K562 (cell line): ENCODE results near the gene RTL10. TPM values are rescaled to one million over a fixed set of nuclear protein-coding genes. Genes with fewer than 3 reads are reported as not detected.
A peak's percentile ranks its signal among the peaks of the same experiment; 100 is the strongest.

Source experiments
- FOXJ2 ChIP-seq: fragments of 200-800 bp; sonication (Bioruptor generic); IDR thresholded peaks from 2 replicates; pipeline ENCODE4 v1.6.1; 2016; ENCODE audit warnings: missing genetic modification characterization, missing compliant biosample characterization
- GABPB2 ChIP-seq: fragments of 250-450 bp; sonication (Bioruptor Pico); conservative IDR thresholded peaks from 2 replicates; pipeline ENCODE4 v1.5.1; 2021; ENCODE audit warnings: mild to moderate bottlenecking
- JUNB ChIP-seq: fragments of 450-650 bp; formaldehyde crosslinking; conservative IDR thresholded peaks from 2 replicates; pipeline ENCODE4 v1.4.0; 2020; ENCODE audit warnings: mild to moderate bottlenecking
- LCOR ChIP-seq: sonication (generic); formaldehyde crosslinking; IDR thresholded peaks from 2 replicates; pipeline ENCODE4 v1.8.0; 2022; ENCODE audit warnings: mild to moderate bottlenecking, missing genetic modification reagents
- MAFK ChIP-seq: IDR thresholded peaks from 2 replicates; pipeline ENCODE4 v1.6.1; 2011; ENCODE audit warnings: low read length, improper control_type of control experiment
- MEF2A ChIP-seq: IDR thresholded peaks from 2 replicates; pipeline ENCODE4 v1.6.1; 2011; ENCODE audit warnings: low read depth, mild to moderate bottlenecking, low read length, moderate library complexity; ENCODE audit not compliant: control insufficient read depth
- OTX1 ChIP-seq: fragments of 450-650 bp; formaldehyde crosslinking; IDR thresholded peaks from 2 replicates; pipeline ENCODE4 v1.4.0; 2022; ENCODE audit warnings: mild to moderate bottlenecking
- RBBP5 ChIP-seq: fragments of 200-600 bp; sonication (generic); IDR thresholded peaks from 2 replicates; pipeline ENCODE4 v1.6.1; 2012; ENCODE audit warnings: borderline replicate concordance, mild to moderate bottlenecking, low read length, control low read depth, inconsistent platforms; ENCODE audit not compliant: insufficient read depth, poor library complexity, severe bottlenecking
- RBM22 ChIP-seq: fragments of 200-400 bp; formaldehyde crosslinking; IDR thresholded peaks from 2 replicates; pipeline ENCODE4 v1.6.1; 2018; ENCODE audit warnings: low read length, low read depth; ENCODE audit not compliant: poor library complexity, severe bottlenecking
- RUNX1 ChIP-seq: sonication (generic); IDR thresholded peaks from 2 replicates; pipeline ENCODE4 v1.6.1; 2016; ENCODE audit warnings: antibody characterized with exemption, low read depth
- SP1 ChIP-seq: sonication (generic); formaldehyde crosslinking; IDR thresholded peaks from 2 replicates; pipeline ENCODE4 v1.8.1; 2022; ENCODE audit warnings: mild to moderate bottlenecking, missing genetic modification reagents
- ZC3H4 ChIP-seq: sonication (generic); formaldehyde crosslinking; IDR thresholded peaks from 2 replicates; pipeline ENCODE4 v1.9.0; 2021; ENCODE audit warnings: missing genetic modification reagents, borderline replicate concordance
- ZNF277 ChIP-seq: fragments of 250-450 bp; sonication (Bioruptor Pico); IDR thresholded peaks from 2 replicates; pipeline ENCODE4 v1.8.0; 2022; ENCODE audit warnings: inconsistent platforms, mild to moderate bottlenecking, moderate library complexity, borderline replicate concordance
- ZNF695 ChIP-seq: fragments of 450-650 bp; formaldehyde crosslinking; IDR thresholded peaks from 2 replicates; pipeline ENCODE4 v1.4.0; 2020; ENCODE audit warnings: mild to moderate bottlenecking, moderate library complexity
- polyA plus RNA-seq, 8 experiments: library from polyadenylated mRNA; depleted of rRNA in 4 of 8; stranded (reverse) in 5 of 8; unstranded in 3 of 8; fragments of >200 nt; fragmentation: Nextera tagmentation in 2 of 8; fragmentation: Illumina TruSeq in 1 of 8; extraction: Ambion mirVana in 2 of 8; extraction: Trizol in 1 of 8; gene quantifications; 2 replicates each; pipeline versions ENCODE4 v1.2.1 to v1.2.3, GENCODE V29; 2011 to 2014; ENCODE audit warnings: inconsistent platforms in 1 of 8, missing spikeins in 1 of 8
- total RNA-seq, 7 experiments: library from RNA; depleted of rRNA in 6 of 7; stranded (reverse); fragments of >200 nt in 6 of 7; fragmentation: Illumina TruSeq in 2 of 7; extraction: Trizol in 2 of 7; gene quantifications; 2 replicates each; pipeline versions ENCODE4 v1.2.1 to v1.2.3, GENCODE V29; 2011 to 2021; ENCODE audit warnings: low replicate concordance in 1 of 7
- TF ChIP-seq, protein P1 (sequence below): fragments of 200-600 bp; sonication (generic); IDR thresholded peaks from one replicate; pipeline ENCODE4 v1.6.1; 2012; ENCODE audit warnings: mild to moderate bottlenecking, low read depth, low read length, inconsistent platforms

Gene RTL10
- total and polyA plus RNA-seq, 9 of the 15 experiments (the other 6 are each of a cell fraction or from before 2014, with no cell fraction given): 19.8 to 75.5 (median 32.5) TPM

GRCh38 chr22:19848298-19849224 is 6.1 kb downstream of the RTL10 start (continued):
- TF ChIP-seq, protein P1, sequence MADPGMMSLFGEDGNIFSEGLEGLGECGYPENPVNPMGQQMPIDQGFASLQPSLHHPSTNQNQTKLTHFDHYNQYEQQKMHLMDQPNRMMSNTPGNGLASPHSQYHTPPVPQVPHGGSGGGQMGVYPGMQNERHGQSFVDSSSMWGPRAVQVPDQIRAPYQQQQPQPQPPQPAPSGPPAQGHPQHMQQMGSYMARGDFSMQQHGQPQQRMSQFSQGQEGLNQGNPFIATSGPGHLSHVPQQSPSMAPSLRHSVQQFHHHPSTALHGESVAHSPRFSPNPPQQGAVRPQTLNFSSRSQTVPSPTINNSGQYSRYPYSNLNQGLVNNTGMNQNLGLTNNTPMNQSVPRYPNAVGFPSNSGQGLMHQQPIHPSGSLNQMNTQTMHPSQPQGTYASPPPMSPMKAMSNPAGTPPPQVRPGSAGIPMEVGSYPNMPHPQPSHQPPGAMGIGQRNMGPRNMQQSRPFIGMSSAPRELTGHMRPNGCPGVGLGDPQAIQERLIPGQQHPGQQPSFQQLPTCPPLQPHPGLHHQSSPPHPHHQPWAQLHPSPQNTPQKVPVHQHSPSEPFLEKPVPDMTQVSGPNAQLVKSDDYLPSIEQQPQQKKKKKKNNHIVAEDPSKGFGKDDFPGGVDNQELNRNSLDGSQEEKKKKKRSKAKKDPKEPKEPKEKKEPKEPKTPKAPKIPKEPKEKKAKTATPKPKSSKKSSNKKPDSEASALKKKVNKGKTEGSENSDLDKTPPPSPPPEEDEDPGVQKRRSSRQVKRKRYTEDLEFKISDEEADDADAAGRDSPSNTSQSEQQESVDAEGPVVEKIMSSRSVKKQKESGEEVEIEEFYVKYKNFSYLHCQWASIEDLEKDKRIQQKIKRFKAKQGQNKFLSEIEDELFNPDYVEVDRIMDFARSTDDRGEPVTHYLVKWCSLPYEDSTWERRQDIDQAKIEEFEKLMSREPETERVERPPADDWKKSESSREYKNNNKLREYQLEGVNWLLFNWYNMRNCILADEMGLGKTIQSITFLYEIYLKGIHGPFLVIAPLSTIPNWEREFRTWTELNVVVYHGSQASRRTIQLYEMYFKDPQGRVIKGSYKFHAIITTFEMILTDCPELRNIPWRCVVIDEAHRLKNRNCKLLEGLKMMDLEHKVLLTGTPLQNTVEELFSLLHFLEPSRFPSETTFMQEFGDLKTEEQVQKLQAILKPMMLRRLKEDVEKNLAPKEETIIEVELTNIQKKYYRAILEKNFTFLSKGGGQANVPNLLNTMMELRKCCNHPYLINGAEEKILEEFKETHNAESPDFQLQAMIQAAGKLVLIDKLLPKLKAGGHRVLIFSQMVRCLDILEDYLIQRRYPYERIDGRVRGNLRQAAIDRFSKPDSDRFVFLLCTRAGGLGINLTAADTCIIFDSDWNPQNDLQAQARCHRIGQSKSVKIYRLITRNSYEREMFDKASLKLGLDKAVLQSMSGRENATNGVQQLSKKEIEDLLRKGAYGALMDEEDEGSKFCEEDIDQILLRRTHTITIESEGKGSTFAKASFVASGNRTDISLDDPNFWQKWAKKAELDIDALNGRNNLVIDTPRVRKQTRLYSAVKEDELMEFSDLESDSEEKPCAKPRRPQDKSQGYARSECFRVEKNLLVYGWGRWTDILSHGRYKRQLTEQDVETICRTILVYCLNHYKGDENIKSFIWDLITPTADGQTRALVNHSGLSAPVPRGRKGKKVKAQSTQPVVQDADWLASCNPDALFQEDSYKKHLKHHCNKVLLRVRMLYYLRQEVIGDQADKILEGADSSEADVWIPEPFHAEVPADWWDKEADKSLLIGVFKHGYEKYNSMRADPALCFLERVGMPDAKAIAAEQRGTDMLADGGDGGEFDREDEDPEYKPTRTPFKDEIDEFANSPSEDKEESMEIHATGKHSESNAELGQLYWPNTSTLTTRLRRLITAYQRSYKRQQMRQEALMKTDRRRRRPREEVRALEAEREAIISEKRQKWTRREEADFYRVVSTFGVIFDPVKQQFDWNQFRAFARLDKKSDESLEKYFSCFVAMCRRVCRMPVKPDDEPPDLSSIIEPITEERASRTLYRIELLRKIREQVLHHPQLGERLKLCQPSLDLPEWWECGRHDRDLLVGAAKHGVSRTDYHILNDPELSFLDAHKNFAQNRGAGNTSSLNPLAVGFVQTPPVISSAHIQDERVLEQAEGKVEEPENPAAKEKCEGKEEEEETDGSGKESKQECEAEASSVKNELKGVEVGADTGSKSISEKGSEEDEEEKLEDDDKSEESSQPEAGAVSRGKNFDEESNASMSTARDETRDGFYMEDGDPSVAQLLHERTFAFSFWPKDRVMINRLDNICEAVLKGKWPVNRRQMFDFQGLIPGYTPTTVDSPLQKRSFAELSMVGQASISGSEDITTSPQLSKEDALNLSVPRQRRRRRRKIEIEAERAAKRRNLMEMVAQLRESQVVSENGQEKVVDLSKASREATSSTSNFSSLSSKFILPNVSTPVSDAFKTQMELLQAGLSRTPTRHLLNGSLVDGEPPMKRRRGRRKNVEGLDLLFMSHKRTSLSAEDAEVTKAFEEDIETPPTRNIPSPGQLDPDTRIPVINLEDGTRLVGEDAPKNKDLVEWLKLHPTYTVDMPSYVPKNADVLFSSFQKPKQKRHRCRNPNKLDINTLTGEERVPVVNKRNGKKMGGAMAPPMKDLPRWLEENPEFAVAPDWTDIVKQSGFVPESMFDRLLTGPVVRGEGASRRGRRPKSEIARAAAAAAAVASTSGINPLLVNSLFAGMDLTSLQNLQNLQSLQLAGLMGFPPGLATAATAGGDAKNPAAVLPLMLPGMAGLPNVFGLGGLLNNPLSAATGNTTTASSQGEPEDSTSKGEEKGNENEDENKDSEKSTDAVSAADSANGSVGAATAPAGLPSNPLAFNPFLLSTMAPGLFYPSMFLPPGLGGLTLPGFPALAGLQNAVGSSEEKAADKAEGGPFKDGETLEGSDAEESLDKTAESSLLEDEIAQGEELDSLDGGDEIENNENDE: peak; percentile 32
- TF ChIP-seq ZNF695 (CRISPR knock-in tag) (no peak), RBM22 (no peak), RBBP5 (peak; percentile 25), SP1 (CRISPR knock-in tag) (no peak), MAFK (peak; percentile 23; the same call in 1 of the 2 replicates), LCOR (CRISPR knock-in tag) (no peak), JUNB (no peak), OTX1 (CRISPR knock-in tag) (no peak), RUNX1 (no peak), ZNF277 (CRISPR knock-in tag) (no peak), ZC3H4 (CRISPR knock-in tag) (no peak), MEF2A (no peak), GABPB2 (CRISPR knock-in tag) (0 out of 2 replicates have a peak, but pooled peaks have one; percentile 37), FOXJ2 (tag) (no peak)
